ENCODE measurements around the gene TCHHL1.

The TCHHL1 gene

DNA sequence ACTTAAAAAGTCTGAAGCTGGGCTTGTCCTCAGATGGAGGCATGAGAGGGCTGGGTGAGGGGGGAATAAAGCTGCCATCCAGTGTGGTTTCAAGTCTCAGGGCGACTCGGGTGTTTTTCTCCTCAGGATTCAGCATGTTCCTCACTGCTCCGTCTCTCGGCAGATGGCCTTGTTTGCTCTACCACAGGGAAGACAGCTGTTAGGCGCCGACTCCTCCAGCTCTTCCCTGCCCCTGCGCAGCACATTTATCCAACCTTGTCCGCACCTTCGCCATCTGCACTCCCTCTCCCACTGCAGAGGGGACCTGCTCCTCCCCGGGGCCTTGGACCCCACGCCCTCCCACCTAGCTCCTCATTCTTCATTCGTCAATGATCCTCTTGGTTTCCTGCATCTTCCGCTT lies 35.5 kb downstream of the TCHHL1 start:
- Mint-ChIP-seq H3K27me3 (peaks cover 12% of the 10 kb centered on the region), H3K4me1 (peaks cover 9% of the 10 kb centered on the region), H3K4me3 (no peak overlapping the region), H3K9me3 (no peaks in the 10 kb centered on the region), H3K36me3 (no peaks in the 10 kb centered on the region), H3K27ac (no peak overlapping the region)
- no peak for ATAC-seq

DNA sequence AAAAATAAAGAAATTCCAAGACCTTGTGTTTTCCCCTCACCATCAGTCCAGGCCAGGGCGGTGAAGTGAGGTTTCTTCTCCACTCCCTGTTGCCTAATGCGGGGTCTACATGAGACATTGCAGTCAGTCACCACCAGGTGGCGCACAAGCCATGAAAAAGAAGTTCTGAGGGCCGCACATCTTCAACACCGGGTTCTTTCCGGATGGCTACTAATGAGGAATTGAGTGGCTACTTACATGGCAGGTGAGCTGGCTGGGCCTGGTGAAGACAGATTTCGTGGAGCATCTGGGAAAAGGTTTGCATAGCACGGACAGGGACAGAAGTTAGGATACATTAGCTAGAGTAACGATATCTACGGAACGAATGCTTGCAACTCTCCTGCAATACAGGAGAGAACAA lies 36.3 kb downstream of the TCHHL1 start:
- H3K4me1 Mint-ChIP-seq: peaks cover 16% of the 10 kb centered on the region
- H3K27ac Mint-ChIP-seq: no peak overlapping the region
- H3K27me3 Mint-ChIP-seq: peaks cover 12% of the 10 kb centered on the region
- H3K4me3 Mint-ChIP-seq: no peak overlapping the region
- no peaks in the 10 kb centered on the region for H3K9me3 Mint-ChIP-seq
- no peaks in the 10 kb centered on the region for H3K36me3 Mint-ChIP-seq
- no peak for ATAC-seq

DNA sequence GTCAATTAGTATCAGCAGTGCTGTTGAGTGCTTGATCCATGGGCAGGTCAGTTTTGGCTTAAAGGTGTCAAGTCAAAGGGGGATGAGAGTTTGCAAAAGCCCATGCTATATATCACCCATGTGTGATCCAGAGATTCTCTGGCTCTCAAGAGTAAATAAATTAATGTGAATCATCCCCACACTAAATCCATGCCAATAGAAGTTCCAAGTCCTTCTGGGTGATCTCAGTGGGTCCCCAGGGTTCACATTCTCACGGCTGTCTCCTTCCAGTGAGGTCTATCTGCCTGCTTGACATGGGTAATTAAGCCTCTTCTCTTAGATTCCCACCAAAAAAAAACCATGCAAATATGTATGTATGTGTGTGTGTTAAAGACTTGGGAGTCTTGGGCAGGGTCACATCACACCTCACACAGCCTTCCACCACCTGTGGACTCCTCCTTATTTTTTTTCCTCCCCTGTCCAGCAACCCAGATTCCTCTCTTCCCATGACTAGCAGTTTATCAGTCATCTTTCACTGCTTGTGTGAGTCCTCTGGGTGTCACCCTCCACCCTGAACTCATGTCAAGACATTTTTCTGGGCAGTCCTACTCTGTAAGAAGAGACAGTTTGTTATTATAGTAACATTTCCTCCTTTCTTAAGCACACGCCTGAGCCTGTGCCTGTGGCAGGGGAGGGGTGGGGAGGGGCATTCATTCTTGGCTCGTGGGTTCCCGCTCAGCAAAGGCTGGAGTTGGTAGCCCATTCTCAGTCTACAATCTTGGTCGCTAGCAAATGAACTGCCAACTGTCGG lies 37.8 kb downstream of the TCHHL1 start:
- no peak for ATAC-seq
- Mint-ChIP-seq H3K4me1 (peaks cover 19% of the 10 kb centered on the region), H3K9me3 (no peaks in the 10 kb centered on the region), H3K27me3 (peaks cover 12% of the 10 kb centered on the region), H3K27ac (no peak overlapping the region), H3K36me3 (no peaks in the 10 kb centered on the region), H3K4me3 (no peak overlapping the region)

DNA sequence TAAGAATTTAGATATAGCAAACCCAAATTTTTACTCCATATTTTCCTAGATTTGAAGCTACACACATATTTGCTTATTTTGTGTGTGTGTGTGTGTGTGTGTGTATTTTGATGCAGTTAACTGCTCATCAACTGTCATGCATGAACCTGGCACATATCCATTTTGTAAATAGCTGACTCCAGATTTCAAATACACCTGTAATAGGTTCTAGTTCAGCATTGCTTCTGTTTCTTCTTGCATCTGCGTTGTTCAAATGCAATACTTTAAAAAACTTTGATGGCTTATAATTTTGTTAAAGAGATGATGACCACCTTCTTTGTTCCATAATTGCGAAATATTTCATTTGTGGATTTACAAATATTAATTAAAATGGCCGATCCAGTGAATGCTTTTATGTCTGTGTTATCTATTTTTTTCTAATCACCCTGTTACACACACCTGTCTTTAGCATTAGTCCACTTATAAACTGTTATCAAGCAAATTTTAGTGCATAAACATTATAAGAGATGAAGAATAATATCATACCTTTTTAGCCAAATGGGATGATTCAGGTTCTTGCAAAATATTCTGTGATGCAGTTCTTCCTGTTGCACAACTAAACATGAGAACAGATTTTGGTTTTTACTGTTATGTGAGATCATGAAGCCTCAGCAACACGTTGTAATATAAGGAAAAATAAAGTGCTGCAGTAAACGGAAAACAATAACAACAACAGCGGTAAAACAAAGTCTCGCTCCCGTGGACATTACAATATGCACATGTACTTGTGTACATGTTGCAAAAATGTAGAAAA lies 39.4 kb downstream of the TCHHL1 start:
- no peak overlapping the region for H3K4me3 Mint-ChIP-seq
- H3K9me3 Mint-ChIP-seq: no peaks in the 10 kb centered on the region
- no peaks in the 10 kb centered on the region for H3K36me3 Mint-ChIP-seq
- no peak for ATAC-seq
- H3K27me3 Mint-ChIP-seq: peaks cover 12% of the 10 kb centered on the region
- H3K27ac Mint-ChIP-seq: no peak overlapping the region
- H3K4me1 Mint-ChIP-seq: peaks cover 19% of the 10 kb centered on the region

DNA sequence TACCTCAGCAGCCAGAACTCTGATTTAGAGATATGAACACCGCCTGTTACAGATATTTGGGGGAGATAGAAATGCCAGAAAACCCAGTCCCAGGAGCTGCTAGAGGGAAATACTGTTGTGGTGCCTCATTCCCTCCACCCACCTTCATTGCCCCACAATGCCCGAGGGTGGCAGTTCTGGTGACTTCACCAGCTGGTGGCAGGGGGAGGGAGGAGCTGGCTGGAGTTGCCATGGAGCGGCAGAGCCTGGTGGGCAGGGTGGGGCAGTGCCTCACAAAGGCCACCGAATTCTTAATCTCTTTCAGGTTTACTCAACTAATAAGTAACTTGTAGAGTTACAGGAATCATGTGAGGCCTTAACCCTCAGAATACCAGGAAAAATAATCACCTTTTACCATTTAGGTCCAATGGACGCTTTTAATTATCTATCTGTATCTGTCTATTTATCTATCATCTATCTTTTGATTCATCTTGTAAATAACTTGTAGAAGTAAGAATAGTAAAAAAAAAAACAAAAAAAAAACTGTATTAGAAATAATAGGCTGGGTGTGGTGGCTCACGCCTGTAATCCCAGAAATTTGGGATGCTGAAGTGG lies 40.4 kb downstream of the TCHHL1 start:
- H3K9me3 Mint-ChIP-seq: no peaks in the 10 kb centered on the region
- H3K4me3 Mint-ChIP-seq: peak overlapping the region; percentile 78
- ATAC-seq: peak; percentile 65
- H3K4me1 Mint-ChIP-seq: peaks cover 19% of the 10 kb centered on the region
- H3K36me3 Mint-ChIP-seq: no peaks in the 10 kb centered on the region
- H3K27me3 Mint-ChIP-seq: peaks cover 3% of the 10 kb centered on the region
- H3K27ac Mint-ChIP-seq: peak overlapping the region; percentile 94

DNA sequence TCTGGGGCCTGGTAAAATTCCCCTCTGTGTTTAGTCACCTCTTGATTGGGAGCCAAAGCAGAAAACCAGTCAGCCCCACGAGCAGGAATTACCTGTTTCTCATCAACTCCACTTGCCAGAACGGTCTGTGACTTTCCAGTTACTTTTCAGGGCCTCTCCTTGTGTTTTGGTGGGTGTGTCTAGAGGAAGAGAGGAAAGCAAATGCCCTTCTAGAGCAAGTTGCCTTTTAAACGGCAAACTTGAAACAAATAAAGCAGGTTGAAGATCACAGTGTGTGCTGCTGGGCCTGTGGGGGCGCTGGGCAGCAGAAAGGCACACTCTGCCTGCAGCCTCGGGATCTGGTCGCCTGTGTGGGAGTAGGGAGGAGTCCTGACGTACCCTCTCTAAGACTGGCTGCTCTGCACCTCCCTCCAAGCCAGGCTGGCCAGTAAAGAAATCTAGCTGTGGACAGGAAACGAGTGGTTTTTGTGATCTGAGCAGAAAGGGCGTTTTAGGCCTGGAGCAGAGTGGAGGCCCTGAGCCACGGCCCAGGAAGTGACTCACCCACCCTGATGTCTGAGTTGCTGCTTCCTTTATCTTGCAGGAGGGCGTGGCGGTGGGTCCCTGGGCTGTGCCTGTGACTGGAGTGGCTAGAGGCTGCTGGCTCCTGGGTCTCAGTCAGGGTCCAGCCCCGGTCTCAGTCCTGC lies 41.0 kb downstream of the TCHHL1 start:
- Mint-ChIP-seq H3K9me3 (no peaks in the 10 kb centered on the region), H3K4me3 (peak overlapping the region; percentile 78), H3K4me1 (peaks cover 18% of the 10 kb centered on the region), H3K36me3 (no peaks in the 10 kb centered on the region), H3K27ac (peak overlapping the region; percentile 94), H3K27me3 (no peaks in the 10 kb centered on the region)
- ATAC-seq: peak; percentile 98

DNA sequence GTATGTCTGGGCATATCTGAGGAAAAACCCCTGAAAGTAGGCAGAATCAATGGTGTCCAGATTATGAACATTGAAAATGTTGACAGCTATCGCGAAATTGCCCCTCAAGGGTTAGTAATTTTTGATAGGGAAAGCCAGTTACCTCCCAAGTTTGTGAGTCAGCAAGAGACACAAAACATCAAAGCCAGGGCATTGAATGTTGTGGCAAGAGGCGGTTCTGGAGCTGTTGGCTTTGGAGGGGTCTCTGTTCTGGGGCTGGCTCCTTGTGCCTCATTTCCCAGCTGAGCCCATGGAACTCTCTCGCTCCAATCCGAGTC lies 41.5 kb downstream of the TCHHL1 start:
- Mint-ChIP-seq H3K4me3 (peak overlapping the region; percentile 78), H3K4me1 (peaks cover 13% of the 10 kb centered on the region), H3K27me3 (no peaks in the 10 kb centered on the region), H3K9me3 (no peaks in the 10 kb centered on the region), H3K27ac (peak overlapping the region; percentile 94), H3K36me3 (no peaks in the 10 kb centered on the region)
- no peak for ATAC-seq

DNA sequence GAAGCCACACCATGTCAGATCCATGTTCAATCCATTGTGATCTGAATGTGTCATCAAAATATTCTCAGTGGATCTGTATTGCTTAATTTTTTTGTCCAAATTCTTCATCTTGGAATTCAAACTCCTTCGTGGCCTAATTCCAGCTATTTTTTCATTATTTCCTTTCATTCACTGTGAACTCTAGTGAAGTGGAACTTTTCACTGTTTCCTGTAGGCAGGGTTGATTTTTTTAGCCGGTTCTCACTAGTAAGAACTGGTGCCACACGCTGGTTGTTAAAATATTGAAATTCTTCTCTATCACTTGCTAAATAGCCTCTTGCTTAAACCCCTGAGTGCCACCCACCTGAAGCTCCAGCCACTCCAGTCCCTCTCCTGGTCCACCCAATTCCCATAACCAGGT lies 44.5 kb downstream of the TCHHL1 start:
- H3K4me3 Mint-ChIP-seq: no peak overlapping the region
- H3K4me1 Mint-ChIP-seq: peaks cover 13% of the 10 kb centered on the region
- ATAC-seq: no peak
- H3K9me3 Mint-ChIP-seq: no peaks in the 10 kb centered on the region
- H3K27ac Mint-ChIP-seq: no peak overlapping the region
- no peaks in the 10 kb centered on the region for H3K27me3 Mint-ChIP-seq
- no peaks in the 10 kb centered on the region for H3K36me3 Mint-ChIP-seq

DNA sequence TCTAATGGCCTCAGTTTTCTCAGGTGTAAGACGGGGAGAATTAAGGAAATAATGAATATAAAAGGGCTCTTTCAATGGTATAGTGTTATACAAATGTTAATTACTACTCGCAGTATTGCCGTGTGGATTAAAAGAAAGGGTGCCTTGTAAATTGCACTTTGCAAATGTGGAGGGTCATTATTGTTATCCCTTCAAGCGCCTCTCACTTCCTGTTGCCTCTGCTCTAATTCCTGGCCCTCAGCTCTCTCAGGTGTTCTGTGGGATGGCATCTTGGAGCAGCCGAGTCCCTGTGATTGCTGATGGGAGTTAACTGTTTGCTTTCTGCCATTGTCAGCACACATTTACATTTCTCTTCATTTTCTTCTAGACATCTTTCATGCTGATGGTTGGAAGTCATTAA lies 45.0 kb downstream of the TCHHL1 start:
- Mint-ChIP-seq H3K27ac (no peak overlapping the region), H3K4me1 (peaks cover 13% of the 10 kb centered on the region), H3K27me3 (no peaks in the 10 kb centered on the region), H3K9me3 (no peaks in the 10 kb centered on the region), H3K4me3 (no peak overlapping the region), H3K36me3 (no peaks in the 10 kb centered on the region)
- ATAC-seq: no peak

DNA sequence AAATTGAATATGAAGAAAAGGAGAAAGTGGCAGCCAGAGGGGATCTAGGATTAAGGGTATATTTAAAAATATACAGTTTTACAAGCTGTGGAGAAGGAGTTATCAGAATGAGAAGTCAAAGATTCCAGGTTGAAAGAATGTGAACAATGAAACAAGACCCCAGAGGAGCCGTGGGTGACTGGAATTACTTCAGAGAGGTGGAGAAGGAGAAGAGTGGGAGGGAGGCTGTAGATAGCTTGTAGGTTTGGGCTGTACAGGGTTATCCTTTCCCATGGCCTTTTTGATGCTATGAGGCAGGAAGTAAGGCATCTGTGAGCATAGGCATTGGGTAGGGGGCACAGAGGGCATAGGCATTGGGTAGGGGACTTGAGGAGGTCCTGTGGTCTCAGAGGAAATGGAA lies 46.8 kb downstream of the TCHHL1 start:
- H3K27ac Mint-ChIP-seq: no peak overlapping the region
- H3K4me1 Mint-ChIP-seq: no peaks in the 10 kb centered on the region
- H3K4me3 Mint-ChIP-seq: no peak overlapping the region
- no peaks in the 10 kb centered on the region for H3K36me3 Mint-ChIP-seq
- H3K9me3 Mint-ChIP-seq: no peaks in the 10 kb centered on the region
- ATAC-seq: no peak
- H3K27me3 Mint-ChIP-seq: no peaks in the 10 kb centered on the region

DNA sequence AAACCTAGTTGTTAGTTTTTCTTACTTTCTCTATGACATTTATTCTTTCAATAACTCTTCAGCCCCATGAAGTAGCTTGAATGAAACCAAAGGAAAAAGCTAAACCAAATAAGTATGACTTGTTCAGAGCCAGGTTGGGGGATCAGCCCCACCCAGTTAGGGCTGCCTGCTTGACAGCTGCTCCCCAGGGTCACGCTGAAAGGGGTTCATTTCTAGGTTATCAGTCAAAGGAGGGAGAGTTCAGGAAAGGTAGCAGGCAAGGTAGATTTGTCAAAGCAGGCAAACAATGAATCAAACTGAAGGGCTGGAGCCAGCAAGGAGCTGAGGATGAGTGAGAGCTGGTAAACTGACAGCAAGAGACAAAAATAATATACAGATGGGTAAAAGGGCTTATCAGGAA lies 49.0 kb downstream of the TCHHL1 start:
- no peak overlapping the region for H3K27ac Mint-ChIP-seq
- peaks cover 15% of the 10 kb centered on the region for H3K4me1 Mint-ChIP-seq
- H3K9me3 Mint-ChIP-seq: no peaks in the 10 kb centered on the region
- no peaks in the 10 kb centered on the region for H3K27me3 Mint-ChIP-seq
- H3K36me3 Mint-ChIP-seq: no peaks in the 10 kb centered on the region
- H3K4me3 Mint-ChIP-seq: no peak overlapping the region
- no peak for ATAC-seq

DNA sequence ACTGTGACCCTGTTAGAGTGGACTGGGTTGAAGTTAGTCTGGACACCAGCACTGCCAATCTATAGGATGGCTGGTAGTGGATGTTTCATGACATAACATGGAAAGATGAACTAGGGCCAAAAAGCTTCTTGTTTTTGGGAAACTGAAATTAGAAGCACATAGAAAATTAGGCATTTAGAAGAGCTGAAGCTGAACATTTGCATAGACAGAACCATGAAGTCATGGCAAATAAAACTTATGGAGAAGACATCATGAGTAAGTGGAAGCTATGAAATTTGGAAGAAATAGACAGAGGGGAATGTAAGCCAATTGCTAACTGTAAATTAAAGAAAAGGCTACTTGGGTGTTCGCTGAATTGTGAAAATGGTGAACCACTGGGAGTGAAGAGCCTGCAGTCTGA lies 49.4 kb downstream of the TCHHL1 start:
- Mint-ChIP-seq H3K36me3 (no peaks in the 10 kb centered on the region), H3K4me3 (no peak overlapping the region), H3K4me1 (peaks cover 19% of the 10 kb centered on the region), H3K27ac (no peak overlapping the region), H3K27me3 (no peaks in the 10 kb centered on the region), H3K9me3 (no peaks in the 10 kb centered on the region)
- no peak for ATAC-seq

DNA sequence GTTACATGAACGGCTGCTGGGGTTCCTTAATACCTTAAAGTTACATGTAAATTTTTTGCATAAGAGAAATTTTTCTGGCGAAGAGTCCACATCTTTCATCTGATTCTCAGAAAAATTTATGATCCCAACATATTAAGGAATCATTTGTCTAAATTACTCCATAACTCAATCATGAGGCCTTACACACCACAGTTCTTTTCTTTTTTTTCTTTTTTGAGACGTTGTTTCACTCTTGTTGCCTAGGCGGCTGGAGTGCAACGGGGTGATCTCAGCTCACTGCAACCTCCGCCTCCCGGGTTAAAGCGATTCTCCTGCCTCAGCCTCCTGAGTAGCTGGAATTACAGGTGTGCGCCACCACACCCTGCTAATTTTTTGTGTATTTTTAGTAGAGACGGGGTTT lies 50.0 kb downstream of the TCHHL1 start:
- H3K9me3 Mint-ChIP-seq: no peaks in the 10 kb centered on the region
- H3K27ac Mint-ChIP-seq: no peak overlapping the region
- no peak for ATAC-seq
- peaks cover 20% of the 10 kb centered on the region for H3K4me1 Mint-ChIP-seq
- no peaks in the 10 kb centered on the region for H3K36me3 Mint-ChIP-seq
- H3K4me3 Mint-ChIP-seq: no peak overlapping the region
- no peaks in the 10 kb centered on the region for H3K27me3 Mint-ChIP-seq

DNA sequence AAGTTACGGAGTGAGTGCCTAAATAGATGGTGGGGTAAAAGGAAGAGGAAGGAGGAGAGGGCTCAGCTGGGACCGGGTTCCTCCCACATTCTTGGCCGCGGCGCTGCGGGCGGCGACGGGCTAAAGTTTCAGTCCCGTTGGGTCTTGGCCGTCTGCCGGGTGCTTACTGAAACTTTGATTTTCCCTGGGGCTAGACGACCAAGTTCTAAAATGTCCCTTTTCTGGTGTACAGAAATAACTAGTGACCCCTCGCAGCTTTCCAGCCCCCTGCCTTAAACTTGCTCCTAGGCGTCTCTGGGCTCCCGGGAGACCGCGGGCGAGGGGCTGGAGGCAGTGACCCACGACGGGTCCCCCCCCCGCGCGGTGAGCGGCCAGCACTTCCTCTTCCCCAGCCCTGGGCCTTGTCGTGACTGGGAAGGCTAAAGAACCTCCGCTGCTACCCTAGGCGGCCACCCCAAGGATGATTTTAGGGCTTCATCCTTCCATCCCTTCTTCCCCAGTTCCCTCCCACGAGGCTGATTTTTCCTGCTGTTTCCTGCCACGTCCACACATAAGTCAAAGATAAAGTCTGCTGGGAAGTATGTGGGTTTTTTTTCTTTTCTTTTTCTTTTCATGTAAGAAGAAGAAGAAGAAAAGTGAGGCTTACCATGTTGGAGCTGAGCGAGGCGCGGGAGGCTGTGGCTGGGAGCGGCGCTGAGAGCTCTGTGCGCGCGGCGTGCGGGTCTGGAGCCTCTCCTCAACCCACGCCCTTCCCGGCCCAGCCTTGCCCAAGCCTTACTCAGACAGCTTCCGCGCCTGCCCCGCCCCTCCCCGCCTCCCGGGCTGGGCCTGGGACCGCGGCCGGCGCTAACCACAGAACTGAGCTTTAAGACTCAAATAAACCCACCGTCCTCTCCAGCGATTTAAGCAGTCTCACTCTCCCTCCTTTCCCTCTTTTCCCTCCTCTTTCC lies 52.3 kb downstream of the TCHHL1 start, which contains the start of gene S100A11:
S100A11 (minus strand) TSS at position 738 of the 950 bp plus-strand sequence; CDS start at position 649, 89 bp downstream.
- ATAC-seq: peak; percentile 87
- Mint-ChIP-seq H3K27ac (peak within 1 kb of the TSS; percentile 86), H3K9me3 (no peaks in the 10 kb centered on the region), H3K27me3 (no peaks in the 10 kb centered on the region), H3K4me3 (peak within 1 kb of the TSS; percentile 83), H3K36me3 (peaks cover 6% of the 10 kb centered on the region), H3K4me1 (peaks cover 20% of the 10 kb centered on the region)

Data from stimulated activated memory B cell treated with anti-CD40 and anti-IgM and Interleukin-4, amounts not matched to agents 10 μg/mL and 1 μg/mL and 100 μg/mL, for 72 hours (primary cell).